HG03135 (cell line): ENCODE results near the gene ASIC1.
A peak's percentile ranks its signal among the peaks of the same experiment; 100 is the strongest.
"Not testable (repeated sequence)": the region's sequence is repeated elsewhere in the genome, so short reads cannot be mapped to it uniquely, and the experiment has no call there.

ENCODE experiments used
- ATAC-seq: cut with Tn5 transposase; IDR thresholded peaks from one replicate; pipeline ENCODE4 v1.9.1; 2021; ENCODE audit warnings: mild to moderate bottlenecking, moderate library complexity; ENCODE audit not compliant: unreplicated experiment

ASIC1 gene

DNA sequence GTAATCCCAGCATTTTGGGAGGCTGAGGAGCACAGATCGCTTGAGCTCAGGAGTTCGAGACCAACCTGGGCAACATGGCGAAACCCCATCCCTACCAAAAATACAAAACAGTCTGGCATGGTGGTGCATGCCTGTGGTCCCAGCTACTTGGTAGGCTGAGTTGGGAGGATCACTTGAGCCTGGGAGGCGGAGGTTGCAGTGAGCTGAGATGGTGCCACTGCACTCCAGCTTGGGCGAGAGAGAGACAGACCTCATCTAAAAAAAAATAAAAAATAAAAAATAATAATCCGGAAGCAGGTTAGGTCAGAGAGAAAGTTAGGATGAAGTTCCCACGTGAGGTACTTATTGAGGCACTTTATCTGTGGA is 27.0 kb downstream of the ASIC1 start:
- ATAC-seq: not testable (repeated sequence)

GRCh38 chr12:50084775-50085614 is 27.6 kb downstream of the ASIC1 start, which contains the start of gene SMARCD1:
Gene SMARCD1, plus strand, starts transcription at chr12:50085342. Its CDS starts 28 bp downstream, at chr12:50085370.
- peak; percentile 70 for ATAC-seq

GRCh38 chr12:50085615-50086072 is 28.2 kb downstream of the ASIC1 start:
- no peak for ATAC-seq

GRCh38 chr12:50086148-50086547 is 28.8 kb downstream of the ASIC1 start:
- ATAC-seq: no peak

- no peak for ATAC-seq
Observed at GRCh38 chr12:50087151-50087550, 29.8 kb downstream of the ASIC1 start.

DNA sequence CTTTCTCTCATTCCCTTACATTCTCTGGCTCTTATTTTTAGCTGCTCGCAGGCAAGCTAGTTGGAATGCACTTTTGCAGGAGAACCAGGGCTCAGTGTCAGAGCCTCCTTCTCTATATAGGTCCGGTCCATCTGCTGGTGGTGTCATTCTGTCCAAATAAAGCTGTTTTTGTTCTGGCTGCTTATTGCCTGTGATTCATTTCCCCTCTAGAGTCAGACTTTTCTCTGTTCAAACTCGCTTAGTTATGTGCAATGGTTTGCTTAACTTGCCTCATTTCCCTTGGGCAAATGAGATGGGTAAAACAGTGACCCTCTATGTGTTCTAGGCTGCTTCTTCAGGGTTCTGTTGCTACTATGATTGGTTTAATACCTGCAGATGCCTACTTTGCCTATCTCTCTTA is 30.6 kb downstream of the ASIC1 start:
- ATAC-seq: no peak

DNA sequence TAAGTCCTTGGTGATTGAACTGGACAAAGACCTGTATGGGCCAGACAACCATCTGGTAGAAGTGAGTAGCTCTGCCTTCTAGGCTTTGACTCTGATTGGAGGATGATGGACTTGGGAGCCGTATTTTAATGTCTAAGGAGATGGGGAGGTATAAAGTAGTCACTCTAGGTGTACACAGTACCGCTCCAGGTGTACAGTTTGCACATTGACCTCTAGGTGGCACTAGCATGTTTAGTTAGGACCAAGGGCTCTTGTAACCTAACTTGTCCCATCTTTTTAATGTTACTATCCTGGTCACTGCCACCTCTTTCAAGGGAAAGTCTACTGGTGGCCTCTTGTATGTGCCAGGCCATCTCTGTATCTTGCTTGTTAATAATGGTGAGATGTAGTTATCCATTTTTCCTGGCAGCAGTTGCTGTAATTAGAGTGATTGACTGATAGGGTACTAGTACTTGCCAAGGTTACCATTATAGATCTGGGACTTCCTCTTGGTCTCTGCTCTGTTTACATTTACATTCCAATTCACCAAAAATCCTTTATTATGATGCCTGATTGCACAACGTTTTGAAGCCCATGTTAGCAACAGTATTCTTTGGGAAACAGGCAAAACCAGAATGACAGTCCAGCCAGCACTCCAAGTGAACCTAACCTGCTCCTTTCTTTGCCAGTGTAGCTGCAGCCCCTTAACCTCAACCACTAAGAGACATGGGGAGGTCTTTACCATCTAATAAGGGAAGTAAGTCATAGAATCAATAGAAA is 31.4 kb downstream of the ASIC1 start:
- no peak for ATAC-seq

- ATAC-seq: no peak
Observed at GRCh38 chr12:50089730-50090129, 32.3 kb downstream of the ASIC1 start.

DNA sequence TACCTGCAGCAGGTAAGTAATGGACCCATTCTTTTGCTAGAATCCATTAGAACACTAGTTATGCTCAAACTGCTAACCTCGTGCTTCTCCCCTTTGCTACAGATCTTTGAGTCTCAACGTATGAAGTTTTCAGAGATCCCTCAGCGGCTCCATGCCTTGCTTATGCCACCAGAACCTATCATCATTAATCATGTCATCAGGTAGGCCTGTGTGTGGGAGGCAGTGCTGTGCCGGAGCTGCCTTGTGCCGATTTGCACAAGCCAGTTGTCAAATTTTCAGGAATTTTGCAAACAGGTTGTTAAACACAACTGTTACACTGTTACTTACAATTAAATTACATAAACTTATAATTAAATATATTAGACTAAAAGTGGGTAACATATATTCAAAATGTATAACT is 33.0 kb downstream of the ASIC1 start:
- no peak for ATAC-seq

GRCh38 chr12:50097952-50098351 is 40.6 kb downstream of the ASIC1 start:
- ATAC-seq: no peak

DNA sequence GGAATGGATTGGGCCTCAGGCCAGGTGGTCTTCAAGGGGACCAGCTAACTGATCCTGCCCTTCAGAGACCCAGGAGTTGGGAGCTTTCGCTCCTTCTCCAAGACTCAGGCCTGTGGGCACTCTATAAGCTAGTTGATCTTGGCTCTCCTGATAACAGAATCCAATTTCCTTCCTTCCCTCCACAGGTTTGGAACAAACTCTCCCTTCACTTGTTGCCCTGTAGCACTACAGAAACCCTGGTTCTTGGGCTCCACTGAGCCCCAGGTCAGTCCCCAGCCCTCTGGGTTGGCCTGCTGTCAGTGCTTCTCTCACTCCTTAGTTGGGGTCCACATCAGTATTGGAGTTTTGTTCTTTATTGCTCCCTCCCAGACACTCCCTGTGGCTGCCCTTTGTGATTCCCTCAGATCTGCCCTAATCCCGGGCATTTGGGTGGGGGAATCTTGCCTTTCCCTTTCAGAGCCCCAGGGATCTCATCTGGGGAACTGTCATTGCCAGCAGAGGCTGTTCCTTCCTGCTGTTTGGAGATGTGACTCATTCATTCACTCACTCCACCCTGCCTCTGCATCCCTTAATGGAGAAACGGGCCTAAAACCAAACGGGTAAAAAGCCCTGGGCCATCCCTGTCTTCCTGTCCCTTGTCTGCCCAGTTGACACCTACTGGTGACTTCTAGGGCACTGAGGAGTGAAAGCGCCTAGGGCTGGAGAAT is 42.1 kb downstream of the ASIC1 start:
- ATAC-seq: no peak

- ATAC-seq: no peak
Observed at GRCh38 chr12:50100561-50100960, 43.2 kb downstream of the ASIC1 start.

GRCh38 chr12:50101663-50102062 is 44.3 kb downstream of the ASIC1 start:
- ATAC-seq: no peak

GRCh38 chr12:50102131-50102531 is 44.7 kb downstream of the ASIC1 start:
- ATAC-seq: no peak

DNA sequence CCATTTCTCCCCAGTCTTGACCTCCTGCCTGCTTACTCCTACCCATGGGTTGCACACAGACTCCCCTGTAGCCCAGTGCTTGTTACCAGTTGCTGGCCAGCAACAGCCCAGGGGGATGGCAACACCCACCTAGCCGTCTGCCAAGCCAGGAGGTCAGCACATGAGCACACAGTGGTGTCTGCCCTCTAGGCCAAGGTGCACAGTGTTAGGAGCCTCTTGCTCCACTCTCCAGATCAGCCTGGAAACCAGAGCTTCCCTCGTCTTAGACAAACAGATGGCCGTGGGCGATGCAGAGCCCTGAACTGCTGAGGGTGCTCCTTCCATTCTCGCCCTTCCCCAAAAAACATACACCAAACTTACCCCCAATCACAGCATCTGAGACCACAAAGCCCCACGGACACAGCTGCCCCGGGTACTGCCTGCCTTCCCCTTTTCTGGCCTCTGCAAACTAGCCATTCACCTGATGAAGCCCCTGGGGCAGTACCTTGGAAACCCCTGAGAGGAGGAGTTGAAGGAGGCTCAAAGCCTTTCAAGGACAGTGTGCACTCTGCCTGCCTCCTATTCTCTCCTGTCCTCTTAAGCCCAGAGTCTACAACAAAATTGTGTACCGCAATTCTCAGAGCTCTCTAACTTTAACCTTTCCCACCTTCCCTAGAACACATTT is 45.4 kb downstream of the ASIC1 start:
- no peak for ATAC-seq

GRCh38 chr12:50103351-50103750 is 46.0 kb downstream of the ASIC1 start:
- no peak for ATAC-seq

GRCh38 chr12:50103767-50104321 is 46.4 kb downstream of the ASIC1 start, which contains the start of gene GPD1:
Gene GPD1, plus strand, starts transcription at chr12:50104008. Its CDS starts 43 bp downstream, at chr12:50104051.
- ATAC-seq: no peak

DNA sequence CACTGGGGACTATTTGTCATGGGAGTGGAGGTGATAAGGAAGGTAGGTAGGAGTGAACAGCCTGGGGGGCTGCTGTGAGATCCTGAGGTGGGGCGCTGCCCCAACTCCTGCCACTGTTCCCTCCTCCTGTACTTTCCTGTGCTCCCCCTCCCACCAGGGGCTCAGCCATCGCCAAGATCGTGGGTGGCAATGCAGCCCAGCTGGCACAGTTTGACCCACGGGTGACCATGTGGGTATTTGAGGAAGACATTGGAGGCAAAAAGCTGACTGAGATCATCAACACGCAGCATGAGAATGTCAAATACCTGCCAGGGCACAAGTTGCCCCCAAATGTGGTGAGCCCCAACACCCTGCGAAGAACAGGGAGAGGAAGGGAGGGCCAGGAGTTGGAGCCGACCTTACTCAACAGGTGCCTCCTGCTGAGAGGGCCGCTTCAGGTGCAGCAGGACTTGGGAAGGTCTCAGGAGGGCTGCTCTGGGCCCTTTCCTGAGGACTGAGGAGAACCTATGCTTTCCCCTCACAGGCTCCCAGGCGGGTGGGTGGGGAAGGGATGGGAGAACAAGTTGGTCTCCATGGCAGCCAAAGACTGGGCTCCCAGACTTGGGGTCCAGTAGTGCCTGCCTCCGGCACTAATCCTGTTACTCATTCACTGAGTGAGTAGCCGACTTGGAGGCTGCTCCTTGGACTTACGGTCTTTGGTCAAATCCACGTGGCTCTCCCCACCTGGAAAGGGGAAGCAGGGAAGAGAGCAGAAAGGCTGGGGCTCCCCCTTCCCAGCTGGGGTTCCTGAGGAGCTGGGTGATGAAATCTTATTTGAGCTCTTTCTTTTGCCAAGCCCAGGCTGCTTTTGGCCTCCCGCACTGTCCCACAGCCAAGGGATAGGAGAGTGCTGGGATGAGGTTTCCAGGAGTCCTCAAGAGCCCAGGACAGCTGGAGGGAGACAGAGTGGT is 47.3 kb downstream of the ASIC1 start:
- ATAC-seq: no peak

DNA sequence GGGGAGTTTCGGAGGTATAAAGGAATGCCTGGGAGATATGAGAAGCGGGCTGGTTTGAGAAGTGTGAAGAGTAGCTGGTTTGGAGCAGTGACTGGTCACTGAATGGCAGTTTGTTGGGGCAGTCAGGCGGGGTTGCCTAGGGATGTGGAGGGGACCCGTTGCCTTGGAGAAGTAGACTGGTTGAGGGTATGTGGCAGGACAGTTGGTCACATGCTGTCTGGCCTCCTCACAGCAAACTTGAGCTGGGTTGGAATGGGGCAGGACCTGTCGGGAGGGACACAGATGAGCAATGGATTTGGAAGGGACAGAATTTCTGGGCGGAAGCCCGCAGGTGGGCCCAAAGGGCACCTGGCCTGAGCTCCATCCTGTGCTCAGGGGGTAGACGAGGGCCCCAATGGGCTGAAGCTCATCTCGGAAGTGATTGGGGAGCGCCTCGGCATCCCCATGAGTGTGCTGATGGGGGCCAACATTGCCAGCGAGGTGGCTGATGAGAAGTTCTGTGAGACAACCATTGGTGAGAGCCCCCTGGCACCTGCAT is 48.6 kb downstream of the ASIC1 start:
- no peak for ATAC-seq
